Gastrocnemius medialis (tissue), 4 donors: ENCODE data around the gene TNFRSF21. TPM values are rescaled to one million over a fixed set of nuclear protein-coding genes. Genes with fewer than 3 reads are reported as not detected.

ENCODE experiments used
- ATAC-seq, 2 donors: fragments of 150-250 bp; one replicate each; pipeline ENCODE4 v1.9.1; 2016
- DNase-seq, 2 donors: peaks; one replicate each; pipeline ENCODE4 v3.0.0-alpha.2; 2019
- H3K27ac ChIP-seq, 4 donors: fragments of 200-600 bp; sonication (generic); 1 replicate in 1 of 4; 2 replicates in 3 of 4; pipeline ENCODE4 v1.5.1; 2016 to 2018; ENCODE audit warnings: mild to moderate bottlenecking in 2 of 4, moderate library complexity in 1 of 4
- H3K27me3 ChIP-seq, 3 donors: fragments of 200-600 bp; sonication (generic) in 2 of 3; 1 replicate in 1 of 3; 2 replicates in 2 of 3; pipeline versions ENCODE4 v1.5.1 to v1.6.0; 2016 to 2019; ENCODE audit warnings: mild to moderate bottlenecking in 1 of 3, moderate library complexity in 1 of 3
- H3K36me3 ChIP-seq, 2 donors: fragments of 200-600 bp; sonication (generic) in 1 of 2; one replicate each; pipeline ENCODE4 v1.5.1; 2017 to 2018
- H3K4me1 ChIP-seq, 2 donors: fragments of 200-600 bp; sonication (generic) in 1 of 2; one replicate each; pipeline ENCODE4 v1.5.1; 2016 to 2017; ENCODE audit warnings: mild to moderate bottlenecking in 2 of 2
- H3K4me3 ChIP-seq, 4 donors: fragments of 200-600 bp; sonication (generic) in 3 of 4; 1 replicate in 1 of 4; 2 replicates in 3 of 4; pipeline ENCODE4 v1.5.1; 2016 to 2019; ENCODE audit warnings: mild to moderate bottlenecking in 2 of 4
- H3K9me3 ChIP-seq, 3 donors: fragments of 200-600 bp; sonication (generic) in 2 of 3; 1 replicate in 1 of 3; 2 replicates in 2 of 3; pipeline ENCODE4 v1.5.1; 2016 to 2019
- CTCF ChIP-seq, 5 experiments: fragments of 450-650 bp in 3 of 5; fragments of 200-600 bp in 2 of 5; sonication (generic) in 2 of 5; IDR thresholded peaks in 4 of 5; conservative IDR thresholded peaks in 1 of 5; 1 replicate in 4 of 5; 2 replicates in 1 of 5; pipeline ENCODE4 v1.5.1; 2016 to 2019; ENCODE audit warnings: antibody characterized with exemption in 5 of 5, mild to moderate bottlenecking in 3 of 5, moderate library complexity in 3 of 5
- POLR2A ChIP-seq, 2 donors: fragments of 450-650 bp; IDR thresholded peaks; one replicate each; pipeline ENCODE4 v1.6.1; 2017; ENCODE audit warnings: antibody characterized with exemption in 2 of 2, mild to moderate bottlenecking in 2 of 2, moderate library complexity in 2 of 2
- in situ Hi-C, 4 donors: fragments of 200-750 bp; cut with MboI; loops; one replicate each; pipeline versions ENCODE4 v1.15.0 to v1.8.0; 2017; ENCODE audit warnings: low sequenced_read_pairs in 4 of 4
- intact Hi-C: fragments of 100-400 bp; cut with DNase I; formaldehyde crosslinking; loops from one replicate; pipeline ENCODE4 v1.15.1; 2023; ENCODE audit warnings: low total_unique reads
- total RNA-seq, 4 donors: library from RNA; depleted of rRNA; stranded (reverse); fragments of >200 nt; gene quantifications; one replicate each; pipeline versions ENCODE4 v1.1.0 to v1.2.3, GENCODE V29; 2016

The TNFRSF21 gene
- total RNA-seq, 4 donors from 2014 or later, result 2.8 to 5.3 (median 3.7) TPM

- TF ChIP-seq POLR2A (IDR thresholded peaks at IDR 0.05) (no peak), CTCF (IDR thresholded peaks at IDR 0.05 in 4 of 5, conservative IDR thresholded peaks at IDR 0.05 in 1 of 5) (no peak)
- no peak for DNase-seq
- intact Hi-C loops, result no loop called here
- Histone ChIP-seq H3K9me3 (no peaks in the 10 kb centered on the region), H3K4me3 (no peak overlapping the region), H3K36me3 (no peaks in the 10 kb centered on the region), H3K4me1 (no peaks in the 10 kb centered on the region), H3K27me3 (no peaks in the 10 kb centered on the region), H3K27ac (no peak overlapping the region)
- in situ Hi-C loops, result no loop called here
- no peak for ATAC-seq
These were observed 16.8 kb downstream of the TNFRSF21 start for GRCh38 chr6:47292944-47293343.

GRCh38 chr6:47292027-47292426, 17.7 kb downstream of the TNFRSF21 start:
- intact Hi-C loops (no loop called here), in situ Hi-C loops (no loop called here)
- Histone ChIP-seq H3K27ac (no peak overlapping the region), H3K4me1 (no peaks in the 10 kb centered on the region), H3K27me3 (no peaks in the 10 kb centered on the region), H3K4me3 (no peak overlapping the region), H3K9me3 (no peaks in the 10 kb centered on the region), H3K36me3 (no peaks in the 10 kb centered on the region)
- ATAC-seq (no peak), DNase-seq (no peak)
- TF ChIP-seq CTCF (IDR thresholded peaks at IDR 0.05 in 4 of 5, conservative IDR thresholded peaks at IDR 0.05 in 1 of 5) (no peak), POLR2A (IDR thresholded peaks at IDR 0.05) (no peak)

- ATAC-seq (no peak), DNase-seq (no peak)
- Histone ChIP-seq H3K4me1 (no peaks in the 10 kb centered on the region), H3K27ac (no peak overlapping the region), H3K9me3 (no peaks in the 10 kb centered on the region), H3K4me3 (no peak overlapping the region), H3K36me3 (no peaks in the 10 kb centered on the region), H3K27me3 (no peaks in the 10 kb centered on the region)
- TF ChIP-seq POLR2A (IDR thresholded peaks at IDR 0.05), result no peak
- no peak for TF ChIP-seq CTCF (IDR thresholded peaks at IDR 0.05 in 4 of 5, conservative IDR thresholded peaks at IDR 0.05 in 1 of 5)
- intact Hi-C loops, result no loop called here
- in situ Hi-C loops, result no loop called here
These were observed 19.4 kb downstream of the TNFRSF21 start for GRCh38 chr6:47290124-47290834.

- Histone ChIP-seq H3K4me3 (no peak overlapping the region), H3K27ac (no peak overlapping the region), H3K4me1 (no peaks in the 10 kb centered on the region), H3K36me3 (no peaks in the 10 kb centered on the region), H3K27me3 (no peaks in the 10 kb centered on the region), H3K9me3 (no peaks in the 10 kb centered on the region)
- ATAC-seq (no peak), DNase-seq (no peak)
- TF ChIP-seq CTCF (IDR thresholded peaks at IDR 0.05 in 4 of 5, conservative IDR thresholded peaks at IDR 0.05 in 1 of 5) (no peak), POLR2A (IDR thresholded peaks at IDR 0.05) (no peak)
- in situ Hi-C loops (no loop called here), intact Hi-C loops (no loop called here)
These were observed 21.2 kb downstream of the TNFRSF21 start for GRCh38 chr6:47288267-47289090.
